ENCODE data around the gene DUSP11. TPM values are rescaled to one million over a fixed set of nuclear protein-coding genes. Genes with fewer than 3 reads are reported as not detected.

The DUSP11 gene
- total and polyA plus RNA-seq, 2 of the 13 experiments (the other 11 are each of a cell fraction or from before 2014, with no cell fraction given) = 30.5 to 36.2 TPM

DNA sequence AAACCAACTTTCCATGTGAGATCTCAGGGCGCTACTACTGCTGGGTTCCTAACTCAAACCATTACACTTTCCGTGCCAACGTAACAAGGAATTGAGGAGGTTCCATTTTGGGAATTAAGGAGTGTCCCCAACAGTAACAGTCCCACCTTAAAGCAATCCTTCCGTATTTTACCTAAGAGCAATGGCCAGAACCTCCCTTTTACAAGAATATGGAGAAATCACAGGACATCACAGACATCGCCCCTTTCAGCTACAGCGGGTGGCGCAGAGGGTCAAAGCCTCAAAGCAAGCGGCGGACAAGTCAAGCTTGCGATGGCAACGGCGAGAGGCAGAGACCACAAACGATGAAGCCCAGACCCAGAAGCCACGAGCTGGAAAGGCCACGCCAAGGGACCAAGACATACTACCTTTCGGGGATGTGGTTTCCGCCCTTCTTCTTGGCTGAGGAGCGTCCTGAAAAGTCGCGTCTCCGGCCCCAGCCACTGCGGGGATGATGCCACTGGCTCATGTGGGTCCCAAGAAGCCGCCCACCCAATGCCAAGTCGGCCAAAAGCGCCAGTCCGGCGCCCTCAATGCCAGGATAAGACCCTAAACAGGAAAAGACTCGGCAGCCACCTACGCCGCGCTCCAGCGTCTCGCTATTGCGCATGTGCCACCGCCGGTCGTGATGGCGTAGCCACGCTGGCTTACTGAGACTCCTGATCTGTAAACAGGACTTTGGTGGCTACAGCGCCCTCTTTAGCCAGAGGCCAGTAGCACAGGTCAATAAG is at the start of gene DUSP11 (continued):
- TF ChIP-seq SYNCRIP (IDR thresholded peaks at IDR 0.05; ENCODE audit: insufficient read depth, low read depth, low read length) (no peak), ZNF253 (CRISPR knock-in tag; IDR thresholded peaks at IDR 0.05; ENCODE audit: borderline replicate concordance) (peak; percentile 87; the same call in 1 of the 2 replicates), PITX1 (CRISPR knock-in tag; IDR thresholded peaks at IDR 0.05) (peak; percentile 89), ZNF292 (CRISPR knock-in tag; IDR thresholded peaks at IDR 0.05; ENCODE audit: borderline replicate concordance, low read depth) (peak; percentile 83; the same call in 1 of the 2 replicates), ZNF496 (CRISPR knock-in tag; IDR thresholded peaks at IDR 0.05; ENCODE audit: insufficient replicate concordance) (no peak), ZNF879 (CRISPR knock-in tag; IDR thresholded peaks at IDR 0.05) (no peak; the same call in 1 of the 2 replicates), ZNF766 (CRISPR knock-in tag; IDR thresholded peaks at IDR 0.05; ENCODE audit: borderline replicate concordance) (peak; percentile 89), ATF7 (IDR thresholded peaks at IDR 0.05) (no peak), ATF7 (CRISPR knock-in tag; IDR thresholded peaks at IDR 0.05) (no peak), ASH2L (IDR thresholded peaks at IDR 0.05; ENCODE audit: insufficient read length, low read depth, low read length) (peak; percentile 96), ZSCAN12 (CRISPR knock-in tag; IDR thresholded peaks at IDR 0.05) (no peak), GATA4 (IDR thresholded peaks at IDR 0.05; ENCODE audit: borderline replicate concordance, low read depth) (0 out of 2 replicates have a peak, but pooled peaks have one; percentile 56), ZNF839 (CRISPR knock-in tag; IDR thresholded peaks at IDR 0.05; ENCODE audit: borderline replicate concordance) (peak; percentile 87; the same call in 1 of the 2 replicates), RBFOX2 (IDR thresholded peaks at IDR 0.05; ENCODE audit: low read depth, low read length) (peak; percentile 83), ZNF549 (CRISPR knock-in tag; IDR thresholded peaks at IDR 0.05) (no peak), KLF16 (CRISPR knock-in tag; IDR thresholded peaks at IDR 0.05) (peak; percentile 63 to 81; a peak in 2 of 4 replicates), ZNF329 (CRISPR knock-in tag; IDR thresholded peaks at IDR 0.05; ENCODE audit: low read depth) (no peak), HOXD1 (CRISPR knock-in tag; IDR thresholded peaks at IDR 0.05) (no peak), THYN1 (CRISPR knock-in tag; IDR thresholded peaks at IDR 0.05; ENCODE audit: borderline replicate concordance, low read depth) (no peak; the same call in 1 of the 2 replicates), PAX8 (CRISPR knock-in tag; IDR thresholded peaks at IDR 0.05; ENCODE audit: borderline replicate concordance) (no peak; the same call in 1 of the 2 replicates), TOPORS (CRISPR knock-in tag; IDR thresholded peaks at IDR 0.05) (peak; percentile 83; the same call in 1 of the 2 replicates), ZNF589 (CRISPR knock-in tag; conservative IDR thresholded peaks at IDR 0.05) (no peak), ELF4 (CRISPR knock-in tag; IDR thresholded peaks at IDR 0.05; ENCODE audit: borderline replicate concordance) (no peak), RCOR2 (CRISPR knock-in tag; IDR thresholded peaks at IDR 0.05) (peak; percentile 66; the same call in 1 of the 2 replicates), HOXA3 (CRISPR knock-in tag; IDR thresholded peaks at IDR 0.05) (peak; percentile 90), HOXA9 (CRISPR knock-in tag; IDR thresholded peaks at IDR 0.05; ENCODE audit: borderline replicate concordance) (no peak)
- TF ChIP-seq, protein P1, sequence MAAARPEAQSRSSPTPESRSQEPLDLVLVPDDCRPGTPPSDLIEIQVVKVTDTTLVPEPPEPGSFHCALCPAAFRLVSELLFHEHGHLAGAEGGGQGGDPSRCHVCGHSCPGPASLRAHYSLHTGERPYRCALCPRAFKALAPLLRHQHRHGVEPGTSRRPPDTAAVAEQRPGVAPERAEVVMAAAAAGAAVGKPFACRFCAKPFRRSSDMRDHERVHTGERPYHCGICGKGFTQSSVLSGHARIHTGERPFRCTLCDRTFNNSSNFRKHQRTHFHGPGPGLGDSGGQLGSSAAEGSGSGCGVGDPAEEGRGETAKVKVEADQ (CRISPR knock-in tag; IDR thresholded peaks at IDR 0.05; ENCODE audit: borderline replicate concordance) = no peak
- TF ChIP-seq, protein P2, sequence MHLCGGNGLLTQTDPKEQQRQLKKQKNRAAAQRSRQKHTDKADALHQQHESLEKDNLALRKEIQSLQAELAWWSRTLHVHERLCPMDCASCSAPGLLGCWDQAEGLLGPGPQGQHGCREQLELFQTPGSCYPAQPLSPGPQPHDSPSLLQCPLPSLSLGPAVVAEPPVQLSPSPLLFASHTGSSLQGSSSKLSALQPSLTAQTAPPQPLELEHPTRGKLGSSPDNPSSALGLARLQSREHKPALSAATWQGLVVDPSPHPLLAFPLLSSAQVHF (CRISPR knock-in tag; IDR thresholded peaks at IDR 0.05) = no peak
- TF ChIP-seq, protein P3, sequence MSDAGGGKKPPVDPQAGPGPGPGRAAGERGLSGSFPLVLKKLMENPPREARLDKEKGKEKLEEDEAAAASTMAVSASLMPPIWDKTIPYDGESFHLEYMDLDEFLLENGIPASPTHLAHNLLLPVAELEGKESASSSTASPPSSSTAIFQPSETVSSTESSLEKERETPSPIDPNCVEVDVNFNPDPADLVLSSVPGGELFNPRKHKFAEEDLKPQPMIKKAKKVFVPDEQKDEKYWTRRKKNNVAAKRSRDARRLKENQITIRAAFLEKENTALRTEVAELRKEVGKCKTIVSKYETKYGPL (CRISPR knock-in tag; IDR thresholded peaks at IDR 0.05) = no peak
